ENCODE results near the gene ACAN.

Gene ACAN

GRCh38 chr15:88803241-88803919, at the start of gene ACAN:
TSS of gene ACAN (plus strand) at chr15:88803436. CDS start at chr15:88836207, 32,771 bp downstream.
- peak; percentile 12 for DNase-seq (ENCODE audit: low read depth)

GRCh38 chr15:88756521-88756920, 46.7 kb upstream of the ACAN start:
- no peak for DNase-seq (ENCODE audit: low read depth)

- no peak for DNase-seq (ENCODE audit: low read depth)
These were observed 46.3 kb upstream of the ACAN start for GRCh38 chr15:88756921-88757320.

GRCh38 chr15:88759872-88760271, 43.4 kb upstream of the ACAN start:
- DNase-seq (ENCODE audit: low read depth): no peak

GRCh38 chr15:88764448-88764847, 38.8 kb upstream of the ACAN start:
- no peak for DNase-seq (ENCODE audit: low read depth)

GRCh38 chr15:88765212-88765611, 38.0 kb upstream of the ACAN start:
- no peak for DNase-seq (ENCODE audit: low read depth)

- DNase-seq (ENCODE audit: low read depth): peak; percentile 19
These were observed 33.9 kb upstream of the ACAN start for GRCh38 chr15:88769161-88769971.

GRCh38 chr15:88775776-88776175, 27.5 kb upstream of the ACAN start:
- no peak for DNase-seq (ENCODE audit: low read depth)

GRCh38 chr15:88776646-88777045, 26.6 kb upstream of the ACAN start:
- DNase-seq (ENCODE audit: low read depth): no peak

GRCh38 chr15:88779944-88780343, 23.3 kb upstream of the ACAN start:
- no peak for DNase-seq (ENCODE audit: low read depth)

GRCh38 chr15:88782465-88782864, 20.8 kb upstream of the ACAN start:
- DNase-seq (ENCODE audit: low read depth): no peak

- no peak for DNase-seq (ENCODE audit: low read depth)
These were observed 18.0 kb upstream of the ACAN start for GRCh38 chr15:88785217-88785616.

GRCh38 chr15:88788036-88788435, 15.2 kb upstream of the ACAN start:
- DNase-seq (ENCODE audit: low read depth): no peak

GRCh38 chr15:88788816-88789215, 14.4 kb upstream of the ACAN start:
- peak; percentile 49 for DNase-seq (ENCODE audit: low read depth)

GRCh38 chr15:88790486-88790885, 12.8 kb upstream of the ACAN start:
- no peak for DNase-seq (ENCODE audit: low read depth)

- peak; percentile 23 for DNase-seq (ENCODE audit: low read depth)
These were observed 11.6 kb upstream of the ACAN start for GRCh38 chr15:88791637-88792036.

GRCh38 chr15:88792342-88793282, 10.6 kb upstream of the ACAN start:
- no peak for DNase-seq (ENCODE audit: low read depth)

GRCh38 chr15:88794001-88794400, 9.2 kb upstream of the ACAN start:
- no peak for DNase-seq (ENCODE audit: low read depth)

GRCh38 chr15:88797663-88798339, 5.4 kb upstream of the ACAN start:
- DNase-seq (ENCODE audit: low read depth): peak; percentile 17

- no peak for DNase-seq (ENCODE audit: low read depth)
These were observed 3.9 kb upstream of the ACAN start for GRCh38 chr15:88799341-88799740.

GRCh38 chr15:88800026-88800425, 3.2 kb upstream of the ACAN start:
- DNase-seq (ENCODE audit: low read depth): peak; percentile 55

GRCh38 chr15:88800738-88801137, 2.5 kb upstream of the ACAN start:
- no peak for DNase-seq (ENCODE audit: low read depth)

Measured in EH (cell line).